ENCODE measurements around the gene WDFY2. TPM values are rescaled to one million over a fixed set of nuclear protein-coding genes. Genes with fewer than 3 reads are reported as not detected.
A peak's percentile ranks its signal among the peaks of the same experiment; 100 is the strongest.

WDFY2 gene
- total and polyA plus RNA-seq, 2 experiments from 2014 or later: 6.9 to 14.2 TPM

- H3K4me2 ChIP-seq (ENCODE audit: unreplicated experiment): no peak overlapping the region
- no peaks in the 10 kb centered on the region for H3K27me3 ChIP-seq (replicated peaks; ENCODE audit: insufficient read depth)
- no peaks in the 10 kb centered on the region for H3K9me3 ChIP-seq (ENCODE audit: low read depth)
- peaks cover 100% of the 10 kb centered on the region for H3K79me2 ChIP-seq (ENCODE audit: insufficient read depth)
- H3K9ac ChIP-seq: no peak overlapping the region
- peaks cover 9% of the 10 kb centered on the region; the same call in 1 of the 2 replicates for H4K20me1 ChIP-seq (ENCODE audit: insufficient read depth)
- no peak overlapping the region for H3K27ac ChIP-seq
- in situ Hi-C loops (cut with MboI): no loop called here
- H3K36me3 ChIP-seq (ENCODE audit: low read depth): no peaks in the 10 kb centered on the region
- no peak for TF ChIP-seq EZH2phosphoT487 (IDR thresholded peaks at IDR 0.05; ENCODE audit: insufficient read depth, low read depth)
- TF ChIP-seq EZH2 (IDR thresholded peaks at IDR 0.05; ENCODE audit: insufficient read depth, poor library complexity, severe bottlenecking): no peak
- H3K9me2 ChIP-seq (ENCODE audit: insufficient read depth): no peaks in the 10 kb centered on the region
- H3F3A ChIP-seq (ENCODE audit: insufficient read depth): no peaks in the 10 kb centered on the region; the same call in 1 of the 2 replicates
- H2AFZ ChIP-seq: no peak overlapping the region
- WGBS, 2 experiments (ENCODE audit: low coverage in 1 of 2, low lambda C conversion rate in 2 of 2, missing lambda C conversion rate in 2 of 2): 95 to 100% methylated on average over 3 of the region's 3 CpGs
- no peak for DNase-seq
- H3K4me3 ChIP-seq: no peak overlapping the region
- peaks cover 8% of the 10 kb centered on the region for H3K4me1 ChIP-seq (ENCODE audit: insufficient read depth)
Observed at GRCh38 chr13:51600703-51601102, 16.4 kb downstream of the WDFY2 start.

GRCh38 chr13:51601601-51602565 is 17.6 kb downstream of the WDFY2 start:
- H3K36me3 ChIP-seq (ENCODE audit: low read depth): no peaks in the 10 kb centered on the region
- no peak overlapping the region for H2AFZ ChIP-seq
- in situ Hi-C loops (cut with MboI): no loop called here
- no peaks in the 10 kb centered on the region; the same call in 1 of the 2 replicates for H3F3A ChIP-seq (ENCODE audit: insufficient read depth)
- 98% methylated on average over 8 of the region's 8 CpGs for WGBS, 2 experiments (ENCODE audit: low coverage in 1 of 2, low lambda C conversion rate in 2 of 2, missing lambda C conversion rate in 2 of 2)
- no peak for TF ChIP-seq EZH2 (IDR thresholded peaks at IDR 0.05; ENCODE audit: insufficient read depth, poor library complexity, severe bottlenecking)
- TF ChIP-seq EZH2phosphoT487 (IDR thresholded peaks at IDR 0.05; ENCODE audit: insufficient read depth, low read depth): no peak
- H3K9me2 ChIP-seq (ENCODE audit: insufficient read depth): no peaks in the 10 kb centered on the region
- no peak overlapping the region for H3K4me2 ChIP-seq (ENCODE audit: unreplicated experiment)
- peaks cover 10% of the 10 kb centered on the region for H3K4me1 ChIP-seq (ENCODE audit: insufficient read depth)
- peaks cover 9% of the 10 kb centered on the region; the same call in 1 of the 2 replicates for H4K20me1 ChIP-seq (ENCODE audit: insufficient read depth)
- H3K79me2 ChIP-seq (ENCODE audit: insufficient read depth): peaks cover 100% of the 10 kb centered on the region
- no peaks in the 10 kb centered on the region for H3K27me3 ChIP-seq (replicated peaks; ENCODE audit: insufficient read depth)
- no peaks in the 10 kb centered on the region for H3K9me3 ChIP-seq (ENCODE audit: low read depth)
- no peak overlapping the region for H3K4me3 ChIP-seq
- H3K27ac ChIP-seq: no peak overlapping the region
- no peak for DNase-seq
- H3K9ac ChIP-seq: no peak overlapping the region

- in situ Hi-C loops (cut with MboI): no loop called here
- Histone ChIP-seq H3K9me2 (ENCODE audit: insufficient read depth) (no peaks in the 10 kb centered on the region), H3K9me3 (ENCODE audit: low read depth) (no peaks in the 10 kb centered on the region), H4K20me1 (ENCODE audit: insufficient read depth) (peaks cover 9% of the 10 kb centered on the region; the same call in 1 of the 2 replicates), H3K4me2 (ENCODE audit: unreplicated experiment) (no peak overlapping the region), H3K79me2 (ENCODE audit: insufficient read depth) (peaks cover 100% of the 10 kb centered on the region), H2AFZ (no peak overlapping the region), H3K9ac (no peak overlapping the region), H3K4me3 (no peak overlapping the region), H3K36me3 (ENCODE audit: low read depth) (no peaks in the 10 kb centered on the region), H3F3A (ENCODE audit: insufficient read depth) (no peaks in the 10 kb centered on the region; the same call in 1 of the 2 replicates), H3K27ac (no peak overlapping the region), H3K4me1 (ENCODE audit: insufficient read depth) (peaks cover 10% of the 10 kb centered on the region), H3K27me3 (replicated peaks; ENCODE audit: insufficient read depth) (no peaks in the 10 kb centered on the region)
- 97% methylated on average over 1 of the region's 1 CpG for WGBS, 2 experiments (ENCODE audit: low coverage in 1 of 2, low lambda C conversion rate in 2 of 2, missing lambda C conversion rate in 2 of 2)
- TF ChIP-seq EZH2phosphoT487 (IDR thresholded peaks at IDR 0.05; ENCODE audit: insufficient read depth, low read depth) (no peak), EZH2 (IDR thresholded peaks at IDR 0.05; ENCODE audit: insufficient read depth, poor library complexity, severe bottlenecking) (no peak)
- DNase-seq: no peak
Observed at GRCh38 chr13:51603716-51604115, 19.5 kb downstream of the WDFY2 start.

GRCh38 chr13:51605698-51606097 is 21.4 kb downstream of the WDFY2 start:
- Histone ChIP-seq H3K4me3 (no peak overlapping the region), H4K20me1 (ENCODE audit: insufficient read depth) (peaks cover 5% of the 10 kb centered on the region; the same call in 1 of the 2 replicates), H3K79me2 (ENCODE audit: insufficient read depth) (peaks cover 100% of the 10 kb centered on the region), H3K9me2 (ENCODE audit: insufficient read depth) (no peaks in the 10 kb centered on the region), H3K27me3 (replicated peaks; ENCODE audit: insufficient read depth) (no peaks in the 10 kb centered on the region), H3K36me3 (ENCODE audit: low read depth) (no peaks in the 10 kb centered on the region), H3K4me1 (ENCODE audit: insufficient read depth) (peaks cover 10% of the 10 kb centered on the region), H3K9ac (no peak overlapping the region), H3F3A (ENCODE audit: insufficient read depth) (no peaks in the 10 kb centered on the region; the same call in 1 of the 2 replicates), H3K27ac (no peak overlapping the region), H2AFZ (no peak overlapping the region), H3K9me3 (ENCODE audit: low read depth) (no peaks in the 10 kb centered on the region), H3K4me2 (ENCODE audit: unreplicated experiment) (no peak overlapping the region)
- 36 to 39% methylated on average over 4 of the region's 4 CpGs for WGBS, 2 experiments (ENCODE audit: low coverage in 1 of 2, low lambda C conversion rate in 2 of 2, missing lambda C conversion rate in 2 of 2)
- no peak for TF ChIP-seq EZH2 (IDR thresholded peaks at IDR 0.05; ENCODE audit: insufficient read depth, poor library complexity, severe bottlenecking)
- TF ChIP-seq EZH2phosphoT487 (IDR thresholded peaks at IDR 0.05; ENCODE audit: insufficient read depth, low read depth): no peak
- peak; percentile 43 for DNase-seq
- in situ Hi-C loops (cut with MboI): no loop called here

Measured in GM23248 (cell line).